DMS53 treated with DMSO at 0.1 percent for 48 hours (cell line): ENCODE results near the gene TYSND1.
"Not testable (repeated sequence)": the region's sequence is repeated elsewhere in the genome, so short reads cannot be mapped to it uniquely, and the experiment has no call there.

ENCODE experiments used
- DNase-seq: peaks from one replicate; lab custom pipeline; 2025; ENCODE audit not compliant: unreplicated experiment; lab: John Stamatoyannopoulos, UW

Gene TYSND1

GRCh38 chr10:70166394-70166793 is 19.9 kb upstream of the TYSND1 start:
- no peak for DNase-seq

GRCh38 chr10:70164163-70164562 is 17.7 kb upstream of the TYSND1 start:
- no peak for DNase-seq

DNA sequence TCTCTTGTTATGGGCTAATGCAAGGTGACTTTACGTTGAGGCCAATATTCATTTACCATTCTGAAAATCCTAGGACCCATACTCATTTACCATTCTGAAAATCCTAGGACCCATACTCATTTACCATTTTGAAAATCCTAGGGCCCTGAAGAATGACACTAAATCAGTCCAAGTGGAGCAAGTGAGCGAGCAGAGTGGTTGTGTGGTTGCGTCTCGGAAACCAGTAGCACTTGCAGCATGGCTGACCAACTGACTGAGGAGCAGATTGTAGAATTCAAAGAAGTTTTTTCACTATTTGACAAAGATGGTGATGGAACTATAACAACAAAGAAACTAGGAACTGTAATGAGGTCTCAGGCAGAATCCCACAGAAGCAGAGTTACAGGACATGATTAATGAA is 16.9 kb upstream of the TYSND1 start:
- no peak for DNase-seq

GRCh38 chr10:70162892-70163201 is 16.3 kb upstream of the TYSND1 start:
- DNase-seq: no peak

- DNase-seq: no peak
Observed at GRCh38 chr10:70162151-70162891, 15.8 kb upstream of the TYSND1 start.

- no peak for DNase-seq
Observed at GRCh38 chr10:70160798-70161197, 14.3 kb upstream of the TYSND1 start.

DNA sequence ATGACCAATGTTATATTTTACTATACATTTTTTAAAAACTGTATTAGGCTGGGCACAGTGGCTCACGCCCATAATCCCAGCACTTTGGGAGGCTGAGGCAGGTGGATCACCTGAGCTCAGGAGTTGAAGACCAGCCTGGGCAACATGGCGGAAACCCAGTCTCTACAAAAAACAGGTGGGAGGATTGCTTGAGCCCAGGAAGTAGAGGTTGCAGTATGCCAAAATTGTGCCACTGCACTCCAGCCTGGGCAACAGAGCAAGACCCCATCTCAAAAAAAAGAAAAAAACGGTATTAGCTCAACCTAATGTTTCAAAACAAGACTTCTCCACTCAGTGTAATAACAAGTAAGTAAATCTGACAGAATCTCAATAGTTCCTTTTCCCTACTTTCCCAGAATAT is 12.9 kb upstream of the TYSND1 start:
- not testable (repeated sequence) for DNase-seq

- DNase-seq: no peak
Observed at GRCh38 chr10:70158113-70158512, 11.6 kb upstream of the TYSND1 start.

- no peak for DNase-seq
Observed at GRCh38 chr10:70155255-70155838, 8.8 kb upstream of the TYSND1 start.

- DNase-seq: no peak
Observed at GRCh38 chr10:70148516-70148915, 2.0 kb upstream of the TYSND1 start.

DNA sequence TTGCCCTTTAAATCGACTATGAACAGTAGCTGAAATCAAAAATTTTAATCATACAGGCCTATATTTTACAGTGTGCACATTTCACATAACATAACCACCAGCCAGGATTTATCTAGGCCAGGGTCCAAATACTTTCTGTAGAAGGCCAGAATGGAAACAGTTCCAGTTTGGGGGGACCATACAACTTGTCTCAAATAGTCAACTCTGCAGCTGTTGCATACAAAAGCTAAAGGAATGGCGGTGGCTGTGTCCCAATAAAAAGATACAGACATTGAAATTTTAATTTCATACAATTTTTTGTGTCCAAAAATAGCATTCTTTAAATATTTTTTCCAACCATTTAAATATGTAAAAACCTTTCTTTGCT is 742 bp upstream of the TYSND1 start:
- no peak for DNase-seq

DNA sequence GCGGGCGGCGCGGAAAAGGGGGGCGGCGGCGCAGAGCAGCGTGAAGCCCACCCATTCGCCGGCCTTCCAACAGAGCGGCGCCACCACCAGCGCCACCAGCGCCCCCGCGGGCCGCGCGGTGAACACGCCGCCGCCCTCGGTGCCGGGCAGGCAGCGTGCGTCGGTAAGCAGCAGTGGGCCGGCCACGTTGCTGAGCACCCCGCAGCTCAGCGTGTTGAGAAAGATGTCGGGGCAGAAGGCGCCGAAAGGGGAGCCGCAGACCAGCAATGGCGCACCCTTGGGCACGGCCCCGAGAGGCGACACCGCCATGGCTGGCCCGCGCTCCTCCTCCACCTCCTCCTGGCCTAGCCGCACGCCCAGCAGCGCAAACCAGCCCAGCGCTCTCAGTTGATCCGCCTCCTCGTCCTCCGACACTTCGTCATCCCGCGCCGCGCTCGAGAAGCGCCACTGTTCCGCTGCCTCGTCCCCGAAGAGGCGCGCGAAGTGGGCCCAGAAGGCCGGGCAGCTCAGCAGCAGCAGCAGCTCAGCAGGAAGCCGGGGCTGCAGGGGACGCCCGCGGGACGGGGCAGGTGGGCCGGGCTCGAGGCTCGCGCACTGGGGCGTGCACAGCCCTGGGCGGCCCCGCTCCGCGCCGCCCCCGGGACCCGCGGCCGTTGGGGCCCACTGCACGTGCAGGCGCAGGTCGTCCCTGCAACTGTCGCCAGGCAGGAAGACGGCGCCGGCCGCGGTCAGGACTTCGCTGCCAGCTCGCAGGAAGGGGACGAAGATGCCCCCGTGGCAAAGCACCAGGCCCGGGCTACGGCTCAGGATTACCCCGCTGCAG is 623 bp downstream of the TYSND1 start:
- DNase-seq: peak; percentile 47

DNA sequence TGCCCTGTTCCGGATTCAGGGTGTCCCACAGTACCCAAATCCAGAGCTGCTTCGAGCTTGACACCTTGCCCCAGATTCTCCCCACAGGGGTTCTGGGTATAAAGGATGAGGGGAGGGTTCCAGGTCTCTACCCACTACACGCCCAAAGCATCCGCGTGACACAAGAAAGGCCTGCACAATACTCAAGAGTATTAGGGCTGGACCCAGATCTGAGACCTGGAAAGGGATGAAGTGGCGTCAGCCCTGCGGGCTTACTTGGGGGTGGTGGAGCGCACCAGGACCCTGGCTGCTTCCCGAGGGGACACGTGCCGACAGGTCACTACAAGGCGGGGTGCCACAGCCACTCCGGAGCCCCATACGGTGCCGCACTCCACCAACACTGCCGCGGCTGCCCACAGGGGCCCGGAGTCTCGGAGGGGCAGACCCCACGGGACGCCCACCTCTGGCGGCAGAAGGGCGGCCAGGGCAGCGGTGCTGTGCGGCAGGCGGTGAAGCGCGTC is 1.3 kb downstream of the TYSND1 start:
- no peak for DNase-seq

- DNase-seq: no peak
Observed at GRCh38 chr10:70144372-70145110, 2.0 kb downstream of the TYSND1 start.

- no peak for DNase-seq
Observed at GRCh38 chr10:70142555-70142954, 3.9 kb downstream of the TYSND1 start.

GRCh38 chr10:70140297-70140696 is 6.2 kb downstream of the TYSND1 start:
- no peak for DNase-seq

- no peak for DNase-seq
Observed at GRCh38 chr10:70139997-70140250, 6.6 kb downstream of the TYSND1 start.

DNA sequence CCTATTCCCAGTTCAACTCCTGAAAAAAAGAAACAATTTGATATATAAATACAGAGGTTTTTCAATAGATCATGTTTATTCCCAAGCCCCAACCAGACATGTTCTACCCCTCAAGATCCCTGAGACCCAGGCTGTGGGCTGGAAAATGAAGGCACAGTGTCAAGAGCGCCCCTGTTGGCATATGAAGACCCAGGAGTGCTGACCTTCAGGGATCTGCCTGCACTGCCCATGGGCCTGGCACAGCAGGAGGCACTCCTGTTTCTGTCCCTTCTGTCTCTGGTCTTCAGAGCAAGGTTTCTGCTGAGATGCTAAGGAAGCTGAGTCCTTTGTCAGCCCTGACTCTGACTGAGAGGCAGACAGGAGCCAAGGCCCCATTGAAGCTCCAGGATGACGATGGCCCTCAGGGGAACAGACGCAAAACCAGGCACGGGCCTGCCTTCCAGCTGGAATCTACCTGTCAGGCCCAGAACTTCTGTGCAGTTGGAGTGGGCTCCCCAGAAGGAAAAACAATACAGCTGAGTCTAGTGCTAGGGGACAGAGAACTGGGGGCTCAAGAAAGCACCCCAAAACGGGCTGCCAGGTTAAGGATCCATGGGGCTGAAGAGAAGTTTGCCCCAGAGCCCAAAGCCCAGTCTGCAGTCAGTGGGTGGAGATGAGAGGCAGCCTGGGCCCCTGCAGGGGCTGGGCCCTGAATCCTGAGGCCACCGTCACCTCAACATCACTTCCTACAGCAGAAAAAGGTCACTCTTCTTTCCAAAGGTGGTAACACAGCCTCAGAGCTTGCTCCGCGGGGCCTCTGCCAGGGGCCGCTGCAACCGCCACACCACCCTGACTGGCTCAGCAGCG is 7.1 kb downstream of the TYSND1 start:
- no peak for DNase-seq

DNA sequence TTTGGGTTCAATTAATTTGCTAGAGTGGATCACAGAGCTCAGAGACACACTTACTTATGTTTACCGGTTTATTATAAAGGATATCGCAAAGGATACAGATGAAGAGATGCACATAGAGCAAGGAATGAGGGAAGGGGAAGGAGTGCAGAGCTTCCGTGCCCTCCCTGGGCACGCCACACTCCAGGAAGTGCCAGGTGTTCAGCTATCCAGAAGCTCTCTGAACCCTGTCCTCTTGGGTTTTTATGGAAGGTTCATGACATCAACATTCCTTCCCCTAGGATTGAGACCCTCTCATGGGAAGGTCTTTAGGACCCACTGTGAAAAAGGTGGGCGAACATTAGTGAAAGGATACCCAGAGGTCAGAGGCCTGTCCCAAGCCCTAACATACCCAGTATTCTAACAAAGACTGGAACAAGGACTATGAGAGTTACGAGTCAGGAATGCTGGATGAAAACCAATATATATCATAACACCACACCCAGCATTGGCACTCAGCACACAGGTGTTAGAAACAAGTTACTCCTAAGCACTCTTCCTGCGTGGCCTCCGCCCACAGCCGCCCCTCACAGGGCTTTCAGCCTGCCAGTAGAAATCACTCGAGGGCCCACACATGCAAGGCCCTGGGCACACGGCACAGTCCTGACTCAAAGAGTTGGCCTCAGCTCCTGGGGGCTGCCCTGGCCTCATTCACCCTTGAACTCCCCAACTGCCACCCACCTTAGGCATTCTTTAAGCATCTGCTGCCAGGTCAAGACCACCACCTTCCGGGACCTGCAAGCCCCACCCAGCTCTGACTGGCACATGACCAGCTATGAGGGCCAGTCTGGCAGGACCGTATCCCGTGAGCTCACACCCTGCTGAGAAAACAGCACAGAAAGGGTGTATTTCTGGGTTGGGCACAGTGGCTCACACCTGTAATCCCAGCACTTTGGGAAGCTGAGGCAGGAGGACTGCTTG is 8.3 kb downstream of the TYSND1 start:
- DNase-seq: no peak

DNA sequence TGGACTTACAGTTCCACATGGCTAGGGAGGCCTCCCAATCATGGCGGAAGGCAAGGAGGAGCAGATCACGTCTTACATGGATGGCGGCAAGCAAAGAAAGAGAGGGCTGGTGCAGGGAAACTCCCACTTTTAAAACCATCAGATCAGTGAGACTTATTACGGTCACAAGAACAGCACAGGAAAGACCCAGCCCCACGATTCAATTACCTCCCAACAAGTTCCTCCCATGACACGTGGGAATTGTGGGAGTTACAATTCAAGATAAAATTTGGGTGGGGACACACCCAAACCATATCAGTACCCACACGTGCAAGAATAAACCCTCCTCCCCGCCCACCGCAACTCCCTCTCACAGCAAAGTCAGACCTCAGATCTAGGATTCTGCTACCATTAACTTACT is 9.4 kb downstream of the TYSND1 start:
- DNase-seq: no peak
